HG02798 (cell line): ENCODE results near the gene PRELID2.
"Not testable (repeated sequence)": the region's sequence is repeated elsewhere in the genome, so short reads cannot be mapped to it uniquely, and the experiment has no call there.

ENCODE experiments used
- ATAC-seq: cut with Tn5 transposase; IDR thresholded peaks from one replicate; pipeline ENCODE4 v1.9.1; 2021; ENCODE audit warnings: mild to moderate bottlenecking; ENCODE audit not compliant: unreplicated experiment, poor library complexity

The PRELID2 gene

DNA sequence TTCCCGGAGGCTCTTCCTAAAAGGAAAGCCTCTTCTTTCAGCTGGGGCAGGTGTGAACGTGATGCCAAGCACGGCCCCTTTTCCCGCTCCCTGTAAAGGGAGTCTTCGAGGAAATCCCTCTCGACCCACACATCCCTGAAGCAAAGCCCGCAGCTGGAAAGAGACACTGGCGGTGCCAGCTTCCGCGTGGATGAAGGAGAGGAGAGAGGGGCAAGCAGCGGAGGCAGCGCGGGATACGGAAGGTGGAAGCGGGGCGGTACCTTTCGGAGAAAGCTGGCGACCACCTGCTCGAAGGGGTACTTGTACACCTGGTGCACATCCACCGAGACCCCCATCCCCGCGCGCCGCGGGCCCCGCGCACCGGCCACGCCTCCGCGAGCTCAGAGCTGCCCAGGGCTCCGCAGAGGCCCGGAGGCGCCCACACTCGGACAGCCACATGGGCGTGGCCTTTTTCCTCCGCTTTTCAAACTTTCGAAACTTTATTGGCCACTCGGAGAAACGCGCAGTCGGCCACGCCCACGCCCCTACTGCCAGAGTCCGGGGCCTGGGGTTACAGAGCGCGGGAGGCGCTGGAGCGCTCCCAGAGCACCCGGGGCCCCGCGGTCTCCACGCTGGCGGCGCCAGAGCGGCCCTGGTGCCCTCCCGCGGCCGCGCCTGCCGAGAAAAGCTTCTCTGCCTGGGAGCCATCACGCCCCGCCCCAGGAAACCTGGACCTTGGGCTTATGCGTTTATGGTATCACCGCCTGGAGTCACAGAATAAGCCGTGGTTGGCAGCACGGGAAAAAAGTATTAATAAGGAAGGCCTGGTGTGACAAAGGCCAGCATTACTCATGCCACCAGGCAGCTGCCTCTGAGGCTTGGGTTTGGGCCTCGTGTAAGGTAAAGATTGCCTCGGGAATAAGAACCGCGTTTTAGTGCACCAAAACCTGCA, at the start of gene PRELID2:
PRELID2 (minus strand) TSS at position 426 of the 931 bp plus-strand sequence; CDS start at position 335, 91 bp downstream.
- peak; percentile 88 for ATAC-seq

DNA sequence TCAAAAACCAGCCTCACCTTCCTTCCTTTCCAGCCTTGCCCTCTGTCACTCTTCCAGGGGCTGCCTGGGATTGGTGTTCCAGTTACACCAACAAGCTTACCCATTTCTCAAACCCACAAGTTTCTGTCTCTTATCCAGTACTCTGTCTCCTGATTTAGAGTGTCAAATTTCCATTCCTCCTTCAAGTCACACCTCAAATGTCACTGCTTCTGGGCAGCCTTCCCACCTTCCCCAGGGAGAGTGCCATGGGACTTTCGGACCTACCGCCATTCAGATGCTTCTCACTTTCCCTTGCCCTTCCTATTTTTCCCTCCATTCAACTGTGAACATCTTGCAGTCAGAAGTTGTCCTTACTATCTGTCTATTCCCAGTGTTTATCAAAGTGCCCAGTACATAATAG, 39.6 kb upstream of the PRELID2 start:
- no peak for ATAC-seq

DNA sequence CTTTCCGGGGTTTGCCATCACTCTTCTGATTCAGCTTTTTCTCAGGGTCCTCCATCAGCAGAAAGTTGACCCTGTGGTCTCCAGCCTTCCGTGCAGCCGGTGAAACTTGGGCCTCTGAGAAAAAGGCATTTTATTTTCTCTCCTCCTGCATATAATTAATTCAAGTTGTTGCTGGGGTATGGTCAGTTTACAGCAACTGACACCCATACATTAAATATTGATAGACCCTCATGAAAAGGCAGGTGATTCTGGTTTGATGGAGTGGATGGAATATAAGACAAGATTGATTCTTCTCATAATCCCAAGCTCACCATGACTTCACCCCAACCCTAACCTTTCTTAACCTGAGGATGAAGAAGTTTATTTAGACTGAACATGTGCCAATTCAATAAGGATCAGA, 37.8 kb upstream of the PRELID2 start, which contains the start of gene GRXCR2:
GRXCR2 (minus strand) TSS at position 101 of the 400 bp plus-strand sequence; CDS start at position 55, 46 bp downstream.
- no peak for ATAC-seq

DNA sequence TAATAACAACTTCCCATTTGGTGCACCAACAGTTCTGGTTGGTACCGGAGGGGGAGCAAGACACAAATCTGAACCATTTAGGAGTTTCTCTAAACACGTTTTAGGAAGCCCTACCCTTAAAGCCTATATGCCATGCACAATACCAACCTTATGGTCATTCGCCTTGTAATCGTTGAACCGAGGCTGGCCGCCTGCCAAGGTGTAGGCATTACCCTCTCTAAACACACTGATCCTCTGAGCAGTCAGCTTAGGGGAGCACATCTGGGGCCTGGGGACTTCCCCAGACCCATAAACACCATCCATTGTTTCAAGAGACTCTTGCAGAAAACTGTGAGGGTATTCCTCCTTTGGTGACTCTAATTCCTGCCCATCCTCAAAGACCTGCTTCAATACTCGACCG, 37.3 kb upstream of the PRELID2 start:
- ATAC-seq: no peak

DNA sequence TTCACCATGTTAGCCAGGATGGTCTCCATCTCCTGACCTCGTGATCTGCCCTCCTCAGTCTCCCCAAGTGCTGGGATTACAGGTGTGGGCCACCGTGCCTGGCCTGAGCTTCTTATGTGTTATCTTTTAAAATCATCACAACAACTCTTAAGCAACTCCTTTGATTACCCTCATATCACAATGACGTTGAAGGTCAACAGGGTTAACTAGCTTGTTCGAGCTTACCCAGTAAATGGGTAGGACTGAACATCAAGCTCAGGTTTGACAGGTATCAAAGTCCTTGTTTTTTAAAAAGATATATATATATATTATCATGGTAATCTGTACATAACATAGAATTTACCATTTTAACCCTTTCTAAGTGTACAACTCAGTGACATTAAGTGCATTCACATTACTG, 34.6 kb upstream of the PRELID2 start:
- ATAC-seq: no peak

DNA sequence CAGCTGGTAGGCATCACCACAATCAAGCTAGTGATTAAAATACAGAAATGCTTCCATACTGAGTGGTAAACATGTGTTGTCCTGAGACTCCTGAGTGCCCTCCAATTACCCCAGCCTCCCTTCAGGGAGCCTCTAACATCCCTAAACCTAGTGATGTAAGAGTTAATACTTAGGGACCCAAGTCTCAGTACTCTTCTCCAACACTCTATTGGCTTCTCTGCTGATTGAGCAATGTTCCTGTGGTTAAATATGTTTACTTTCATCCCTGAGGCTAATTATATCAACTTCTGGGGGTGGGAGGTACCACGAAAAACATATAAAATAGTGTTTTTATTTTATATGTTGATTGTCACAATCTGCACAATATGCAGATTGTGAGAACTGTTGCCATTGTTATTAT, 32.7 kb upstream of the PRELID2 start:
- no peak for ATAC-seq

DNA sequence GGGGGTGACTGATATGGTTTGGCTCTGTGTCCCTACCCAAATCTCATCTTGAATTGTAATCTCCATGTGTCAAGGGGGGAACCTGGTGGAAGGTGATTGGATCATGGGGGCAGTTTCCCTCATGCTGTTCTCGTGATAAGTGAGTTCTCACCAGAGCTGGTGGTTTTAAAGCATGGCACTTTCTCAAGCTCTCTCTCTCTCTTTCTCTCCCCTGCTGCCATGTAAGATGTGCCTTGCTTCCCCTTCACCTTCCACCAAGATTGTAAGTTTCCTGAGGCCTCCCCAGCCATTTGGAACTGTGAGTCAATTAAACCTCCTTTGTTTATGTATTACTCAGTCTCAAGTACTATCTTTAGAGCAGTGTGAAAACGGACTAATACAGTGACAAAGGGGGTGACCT, 29.3 kb upstream of the PRELID2 start:
- not testable (repeated sequence) for ATAC-seq

DNA sequence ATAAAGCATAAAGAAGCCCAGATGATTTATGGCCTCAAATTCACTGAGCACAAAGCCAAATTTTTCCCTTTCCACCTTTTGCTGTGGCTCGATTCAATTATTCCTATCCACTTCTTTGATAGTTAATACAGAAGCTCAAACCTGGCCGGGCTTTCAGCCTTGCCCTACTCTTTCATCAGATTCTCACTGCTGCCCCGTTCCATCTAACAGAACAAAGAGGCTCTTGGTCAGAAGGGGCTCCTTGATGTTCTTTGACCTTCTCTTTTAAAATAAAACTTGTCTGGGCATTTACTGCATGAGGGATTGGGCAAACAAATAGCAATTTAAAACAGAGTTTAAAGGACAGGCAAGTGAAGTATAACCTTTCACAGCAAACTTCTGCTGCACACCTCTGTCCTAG, 27.9 kb upstream of the PRELID2 start:
- no peak for ATAC-seq

DNA sequence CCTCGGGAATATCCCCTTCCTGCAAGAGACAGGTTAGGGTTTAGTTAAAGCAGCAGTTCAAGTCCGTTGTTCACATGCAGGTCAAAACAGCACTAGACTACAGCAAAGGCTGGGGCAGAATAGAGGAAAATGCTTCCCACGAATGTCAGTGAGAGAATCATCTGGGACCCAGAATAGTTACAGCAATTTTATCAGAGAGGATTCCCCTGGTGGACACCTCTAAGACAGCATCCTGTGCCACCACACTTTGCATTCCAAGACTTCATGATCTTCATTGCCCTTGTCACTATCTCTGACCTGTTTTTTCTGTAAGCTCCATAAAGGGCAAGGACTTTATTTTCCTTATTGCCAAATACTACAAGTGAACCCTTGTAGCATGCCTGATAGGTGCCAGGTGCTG, 24.8 kb upstream of the PRELID2 start:
- no peak for ATAC-seq

DNA sequence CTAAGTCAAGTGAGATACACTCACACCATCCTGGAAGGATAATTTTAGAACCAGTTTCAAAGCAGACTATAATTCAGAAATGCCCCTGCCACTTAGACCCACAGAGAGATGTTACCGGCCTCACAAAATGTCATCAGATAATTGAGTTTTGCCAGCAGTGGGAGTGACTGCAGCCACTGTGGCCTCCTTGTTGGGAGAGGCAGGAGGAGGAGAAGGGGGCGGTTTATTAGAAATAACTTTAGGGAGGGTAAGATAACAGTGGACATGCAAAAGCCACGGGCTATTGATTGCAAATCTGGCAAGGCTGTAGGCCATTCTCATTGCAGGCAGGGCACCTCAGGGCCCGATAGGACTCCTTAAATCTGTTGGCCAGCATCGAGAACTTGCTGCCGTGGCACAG, 24.3 kb upstream of the PRELID2 start:
- ATAC-seq: no peak

DNA sequence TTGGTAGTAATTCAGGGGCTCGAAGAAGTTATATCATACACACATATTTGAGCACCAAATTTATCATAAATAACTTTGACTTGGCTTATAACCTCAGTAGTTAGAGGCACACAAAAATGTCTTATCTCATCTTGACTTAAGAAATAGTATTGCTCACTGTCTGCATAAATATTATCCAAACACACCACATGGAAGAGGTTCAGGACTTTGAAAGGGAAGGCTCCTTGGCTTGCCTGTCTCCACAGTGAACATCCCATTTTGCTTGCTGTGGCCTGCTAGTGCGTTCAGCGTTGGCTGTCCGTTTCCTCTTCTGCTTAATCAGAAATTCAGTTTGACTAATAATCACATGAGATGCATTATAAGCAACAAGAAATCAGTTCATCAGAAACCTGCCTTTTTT, 23.8 kb upstream of the PRELID2 start:
- no peak for ATAC-seq

DNA sequence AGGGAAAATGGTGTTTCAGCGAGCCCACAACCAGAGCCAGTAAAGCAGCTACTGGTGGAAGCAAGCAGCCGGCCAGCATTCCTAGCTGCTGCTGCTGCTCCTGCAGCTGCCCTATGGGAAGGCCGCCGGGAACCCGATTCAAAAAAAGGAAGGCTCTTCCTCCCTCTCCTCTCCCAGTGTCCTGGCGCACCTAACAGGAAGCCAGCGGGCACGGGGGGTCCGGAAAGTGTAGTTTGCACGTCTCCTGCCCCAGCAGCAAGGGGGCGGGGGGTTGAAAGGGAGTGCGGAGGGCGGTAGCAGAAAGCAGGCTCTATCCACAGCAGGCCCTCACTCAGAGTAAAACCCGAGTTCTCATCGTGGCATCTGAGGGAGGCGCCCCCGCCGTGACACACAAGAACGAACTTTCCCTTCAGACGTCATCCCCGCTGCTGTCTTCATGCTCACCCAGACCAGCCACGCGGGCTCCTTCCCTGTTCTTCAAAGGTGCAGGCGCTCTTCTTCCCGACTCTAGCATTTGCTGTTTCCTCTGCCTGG, 21.2 kb upstream of the PRELID2 start:
- no peak for ATAC-seq

DNA sequence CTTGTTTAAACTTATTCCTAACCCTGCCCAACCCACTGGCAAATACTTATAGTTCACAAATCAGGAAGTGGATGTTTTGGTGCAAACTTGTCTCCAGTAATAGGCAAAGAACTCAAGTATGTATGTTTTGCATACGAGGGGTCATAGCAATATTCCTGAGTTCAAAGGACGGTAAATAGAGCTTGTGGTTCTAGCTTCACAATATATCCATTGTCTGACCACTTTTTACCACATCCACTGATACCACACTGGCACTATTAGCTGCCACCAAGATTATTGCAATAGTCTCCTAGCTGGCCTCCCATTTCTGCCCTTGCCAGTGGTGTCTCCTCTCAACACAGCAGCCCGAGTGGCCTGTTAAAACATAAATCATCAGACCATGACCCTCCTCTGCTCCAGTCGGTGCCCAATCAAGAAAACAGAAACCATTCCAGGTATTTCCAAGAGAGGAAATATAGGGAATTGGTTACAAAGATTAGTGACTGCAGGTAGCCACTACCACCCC, 20.7 kb upstream of the PRELID2 start:
- no peak for ATAC-seq

DNA sequence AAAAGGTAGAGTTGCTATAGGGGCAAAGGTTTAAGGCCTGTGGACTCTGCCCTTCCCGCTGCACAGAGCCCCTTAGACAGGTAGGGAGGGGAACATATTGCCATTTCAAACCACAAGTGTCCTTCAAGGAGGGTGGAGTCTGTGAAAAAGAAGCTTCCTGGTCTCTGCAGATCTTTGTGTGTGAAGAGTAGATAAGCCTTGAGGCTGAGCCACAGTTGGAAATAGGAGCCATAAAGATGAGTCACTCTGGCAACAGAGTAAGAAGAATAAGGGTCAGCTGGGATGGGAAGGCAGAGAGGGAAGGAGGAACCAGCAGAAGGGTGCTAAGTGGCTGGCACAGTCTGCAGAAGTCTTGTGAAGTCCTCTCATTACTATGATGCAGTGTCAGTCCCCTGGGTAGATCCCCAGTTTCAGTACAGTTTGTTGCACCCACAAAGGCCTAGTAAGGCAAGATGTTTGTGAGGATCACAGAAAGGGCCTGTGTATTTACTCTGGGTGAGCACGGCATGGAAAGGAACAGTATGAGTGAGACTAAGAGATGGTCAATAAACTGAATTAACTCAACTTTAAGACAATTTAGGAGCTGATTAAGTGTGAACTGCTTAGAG, 19.6 kb upstream of the PRELID2 start:
- no peak for ATAC-seq

DNA sequence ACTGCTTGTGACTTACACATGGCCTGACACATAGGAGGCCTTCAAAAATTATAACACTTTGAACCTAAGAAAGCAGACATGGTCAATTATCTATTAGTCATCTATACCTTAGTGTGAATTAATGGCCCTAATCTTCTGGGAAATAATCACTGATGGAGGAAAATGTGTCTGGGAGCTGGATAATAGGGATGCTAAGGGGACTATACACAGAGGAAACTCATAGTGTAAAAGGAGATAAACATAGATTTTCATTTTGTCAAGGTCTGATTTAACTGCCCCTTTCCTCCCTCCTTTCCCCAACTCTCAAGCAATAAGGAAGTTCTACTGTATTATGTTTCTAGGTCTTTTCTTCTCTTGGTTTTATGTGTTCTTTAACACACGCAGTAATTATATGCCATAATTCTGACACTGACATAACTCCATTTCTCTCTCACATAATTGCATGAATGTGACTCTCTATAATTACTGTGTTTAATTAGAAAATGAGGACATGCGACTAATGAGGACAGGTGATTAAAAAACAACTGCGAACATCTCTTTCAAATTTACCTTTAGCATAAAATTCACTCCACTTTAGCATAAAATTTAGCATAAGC, 18.7 kb upstream of the PRELID2 start:
- no peak for ATAC-seq

DNA sequence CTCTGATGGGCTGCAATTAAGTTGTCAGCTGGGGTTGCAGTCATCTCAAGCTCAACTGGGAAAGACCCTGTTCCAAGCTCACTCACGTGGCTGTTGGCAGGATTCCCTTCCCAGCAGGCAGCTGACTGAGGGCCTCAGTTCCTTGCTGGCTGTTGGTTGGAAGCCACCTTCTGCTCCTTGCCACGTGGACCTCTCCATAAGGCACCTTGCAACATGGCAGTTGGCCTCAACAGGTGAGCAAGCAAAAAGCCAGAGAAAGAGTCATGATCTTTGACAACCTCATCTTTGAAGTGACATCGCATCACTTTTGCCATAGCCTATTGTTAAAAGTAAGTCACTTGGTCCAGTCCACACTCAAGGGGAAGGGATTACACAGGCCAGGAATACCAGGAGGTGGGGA, 17.8 kb upstream of the PRELID2 start:
- ATAC-seq: no peak

DNA sequence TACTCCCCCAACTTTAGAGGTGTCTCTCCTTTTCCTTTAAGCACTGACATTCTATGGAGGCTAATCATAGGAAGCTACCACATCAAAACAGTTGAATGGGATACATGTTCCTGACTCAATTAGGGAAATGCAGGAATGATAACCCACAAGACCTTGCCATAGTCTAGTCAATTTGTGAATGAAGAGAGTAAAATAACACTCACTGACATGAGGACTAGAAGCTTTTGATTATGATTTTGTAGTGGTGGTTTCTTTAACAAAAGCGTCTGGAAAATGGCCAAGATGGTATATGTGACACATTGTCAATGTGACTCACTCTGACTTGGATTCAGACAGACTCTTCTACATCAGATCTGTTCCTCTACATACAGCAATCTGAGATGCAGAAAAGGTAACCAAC, 13.7 kb upstream of the PRELID2 start:
- ATAC-seq: no peak

DNA sequence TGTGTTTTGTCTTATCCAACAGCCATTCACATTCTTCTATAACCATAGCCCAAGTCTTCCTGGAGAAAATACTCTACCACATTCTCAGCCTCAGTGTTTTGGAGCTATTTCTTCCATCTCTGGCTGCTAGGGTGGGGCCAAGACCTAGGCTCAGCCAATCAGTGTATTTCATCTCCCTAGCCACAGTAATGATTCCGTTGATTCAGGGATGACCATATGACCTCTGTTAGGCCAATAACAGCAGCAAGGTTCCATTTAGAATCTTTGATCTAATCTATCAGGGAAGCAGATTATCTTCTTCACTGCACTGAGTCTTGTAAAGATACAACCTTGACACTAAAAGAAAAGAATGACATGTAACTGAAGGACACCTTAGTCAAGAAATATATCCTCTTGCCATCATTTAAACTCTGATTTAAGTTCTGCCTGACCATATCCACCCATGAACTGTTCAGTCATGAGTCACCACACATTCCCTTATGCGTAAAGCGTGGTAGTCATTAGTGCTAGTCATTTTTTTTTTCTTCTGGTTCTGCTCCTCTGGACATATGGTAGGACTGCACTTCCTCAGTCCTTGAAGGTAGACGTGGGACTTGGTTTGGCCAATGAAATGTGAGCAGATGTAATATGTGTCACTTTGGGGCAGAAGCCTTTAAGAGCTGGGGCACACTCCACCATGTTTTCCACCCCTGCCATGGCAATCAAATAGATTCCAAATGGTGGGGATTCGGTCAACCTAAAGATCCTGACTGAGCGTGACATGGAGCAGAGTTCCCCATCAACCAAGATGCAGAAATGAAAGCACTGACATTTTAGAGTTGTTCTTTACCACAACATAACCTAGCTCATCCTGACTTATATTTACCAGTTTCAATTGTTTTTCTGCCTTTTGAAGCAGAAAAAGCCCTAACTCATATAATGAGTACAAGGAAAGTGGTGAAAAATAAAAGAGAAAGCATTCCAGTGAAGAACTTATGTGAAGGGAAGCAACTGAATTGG, 12.7 kb upstream of the PRELID2 start:
- ATAC-seq: no peak

DNA sequence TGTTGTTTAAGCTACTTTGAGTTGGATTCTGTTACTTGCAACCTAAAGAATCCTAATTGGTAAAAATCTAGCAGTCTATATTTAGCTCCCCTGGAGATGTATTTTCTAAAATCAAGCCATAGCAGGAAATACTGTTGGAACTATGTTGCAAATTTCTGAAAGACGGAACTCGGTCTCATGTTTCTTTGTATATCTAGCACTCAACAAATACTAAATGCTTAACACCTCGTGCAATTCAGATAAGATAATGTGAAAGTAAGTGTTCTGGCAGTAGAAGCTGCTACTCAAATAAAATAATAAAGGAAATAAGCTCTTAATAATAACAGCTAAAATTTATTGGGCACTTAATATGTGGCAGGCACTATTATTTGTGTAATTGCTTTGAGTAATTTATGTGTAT, 10.9 kb upstream of the PRELID2 start:
- ATAC-seq: no peak

DNA sequence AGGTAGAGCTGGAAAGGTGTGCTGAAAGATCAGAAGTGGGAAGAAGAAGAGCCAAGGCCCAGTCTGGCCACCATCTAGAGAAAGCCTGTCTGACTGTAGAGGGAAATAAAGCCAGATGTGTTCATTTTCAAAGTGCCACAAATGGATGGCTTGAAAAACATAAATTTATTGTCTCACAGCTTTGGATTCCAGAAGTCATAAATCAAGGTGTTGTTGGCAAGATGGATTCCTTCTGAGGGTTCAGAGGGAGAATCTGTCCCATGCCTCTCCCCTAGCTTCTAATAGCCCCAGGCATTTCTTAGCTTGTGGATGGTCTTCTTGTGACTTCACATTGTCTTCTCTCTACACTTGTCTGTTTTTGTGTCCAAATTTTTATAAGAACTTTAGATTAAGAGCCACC, 6.2 kb upstream of the PRELID2 start:
- ATAC-seq: no peak
